H9 (cell line): ENCODE measurements around the gene LRRC15. TPM values are rescaled to one million over a fixed set of nuclear protein-coding genes. Genes with fewer than 3 reads are reported as not detected.

Experiments
- DNase-seq: peaks from one replicate; pipeline ENCODE4 v3.0.0-alpha.2; 2017
- H2AFZ ChIP-seq: one replicate; pipeline ENCODE4 v1.6.1; 2013; ENCODE audit warnings: mild to moderate bottlenecking, low read length, control low read depth, moderate library complexity
- H2AK5ac ChIP-seq: 2 replicates; pipeline ENCODE4 v1.6.1; 2013; ENCODE audit warnings: low read length, control low read depth, mixed read lengths; ENCODE audit not compliant: insufficient read length
- H2BK120ac ChIP-seq: one replicate; pipeline ENCODE4 v1.6.1; 2013; ENCODE audit warnings: low read depth, mild to moderate bottlenecking, low read length, control low read depth, inconsistent platforms; ENCODE audit not compliant: poor library complexity, severe bottlenecking
- H2BK12ac ChIP-seq: 2 replicates; pipeline ENCODE4 v1.6.1; 2013; ENCODE audit warnings: low read length, control low read depth, mixed read lengths, low read depth; ENCODE audit not compliant: insufficient read length
- H2BK15ac ChIP-seq: 2 replicates; pipeline ENCODE4 v1.6.1; 2013; ENCODE audit warnings: low read depth, low read length, control low read depth
- H2BK20ac ChIP-seq: one replicate; pipeline ENCODE4 v1.6.1; 2013; ENCODE audit warnings: low read depth, mild to moderate bottlenecking, low read length, control low read depth, inconsistent platforms; ENCODE audit not compliant: poor library complexity, severe bottlenecking
- H2BK5ac ChIP-seq: 2 replicates; pipeline ENCODE4 v1.6.1; 2013; ENCODE audit warnings: low read length, control low read depth, mixed read lengths; ENCODE audit not compliant: insufficient read length
- H3K14ac ChIP-seq: 2 replicates; pipeline ENCODE4 v1.6.1; 2013; ENCODE audit warnings: low read length, control low read depth; ENCODE audit not compliant: insufficient read depth
- H3K18ac ChIP-seq: 2 replicates; pipeline ENCODE4 v1.6.1; 2013; ENCODE audit warnings: low read depth, mild to moderate bottlenecking, mixed read lengths, low read length, control low read depth; ENCODE audit not compliant: insufficient read length
- H3K23ac ChIP-seq: 2 replicates; pipeline ENCODE4 v1.6.1; 2013; ENCODE audit warnings: low read length, control low read depth, mixed read lengths, low read depth; ENCODE audit not compliant: insufficient read length
- H3K23me2 ChIP-seq: 2 replicates; pipeline ENCODE4 v1.6.1; 2013; ENCODE audit warnings: low read depth, mild to moderate bottlenecking, mixed read lengths, low read length, control low read depth; ENCODE audit not compliant: insufficient read length, poor library complexity, severe bottlenecking
- H3K27ac ChIP-seq: 2 replicates; pipeline ENCODE4 v1.5.1; 2013; ENCODE audit warnings: low read length, control low read depth, mixed read lengths, low read depth; ENCODE audit not compliant: insufficient read length
- H3K27me3 ChIP-seq: 2 replicates; pipeline ENCODE4 v1.6.1; 2013; ENCODE audit warnings: low read length, control low read depth, inconsistent platforms; ENCODE audit not compliant: insufficient read depth
- H3K4ac ChIP-seq: 2 replicates; pipeline ENCODE4 v1.6.1; 2013; ENCODE audit warnings: low read depth, mild to moderate bottlenecking, control low read depth, inconsistent platforms, low read length, moderate library complexity
- H3K4me1 ChIP-seq: 2 replicates; pipeline ENCODE4 v1.6.1; 2013; ENCODE audit warnings: low read length, control low read depth, inconsistent platforms; ENCODE audit not compliant: insufficient read depth
- H3K4me2 ChIP-seq: 2 replicates; pipeline ENCODE4 v1.6.1; 2013; ENCODE audit warnings: low read length, control low read depth, mixed read lengths; ENCODE audit not compliant: insufficient read length, insufficient read depth
- H3K56ac ChIP-seq: 2 replicates; pipeline ENCODE4 v1.6.1; 2013; ENCODE audit warnings: low read depth, mild to moderate bottlenecking, mixed read lengths, low read length, control low read depth; ENCODE audit not compliant: insufficient read length
- H3K79me1 ChIP-seq: 2 replicates; pipeline ENCODE4 v1.6.1; 2013; ENCODE audit warnings: low read depth, mild to moderate bottlenecking, moderate library complexity, low read length, control low read depth, inconsistent platforms; ENCODE audit not compliant: insufficient read depth, poor library complexity, severe bottlenecking
- H3K79me2 ChIP-seq: 2 replicates; pipeline ENCODE4 v1.6.1; 2013; ENCODE audit warnings: low read length, control low read depth, inconsistent platforms; ENCODE audit not compliant: insufficient read depth
- H3K9ac ChIP-seq: 2 replicates; pipeline ENCODE4 v1.6.1; 2013; ENCODE audit warnings: low read length, control low read depth, mixed read lengths; ENCODE audit not compliant: insufficient read length; ENCODE audit errors: extremely low read depth
- H3K9me3 ChIP-seq: one replicate; pipeline ENCODE4 v1.6.1; 2013; ENCODE audit warnings: low read depth, low read length, inconsistent platforms; ENCODE audit not compliant: control insufficient read depth
- H3T11ph ChIP-seq: one replicate; pipeline ENCODE4 v1.6.1; 2013; ENCODE audit warnings: mild to moderate bottlenecking, low read length, control low read depth, inconsistent platforms
- H4K20me1 ChIP-seq: one replicate; pipeline ENCODE4 v1.6.1; 2013; ENCODE audit not compliant: control insufficient read depth, insufficient read length, insufficient read depth
- H4K5ac ChIP-seq: 2 replicates; pipeline ENCODE4 v1.6.1; 2013; ENCODE audit warnings: low read depth, mild to moderate bottlenecking, mixed read lengths, low read length, control low read depth; ENCODE audit not compliant: insufficient read length
- H4K8ac ChIP-seq: replicated peaks from 2 replicates; pipeline ENCODE4 v1.6.1; 2013; ENCODE audit warnings: low read length, control low read depth, mixed read lengths, low read depth; ENCODE audit not compliant: insufficient read length
- H4K91ac ChIP-seq: 2 replicates; pipeline ENCODE4 v1.6.1; 2013; ENCODE audit warnings: low read depth, mild to moderate bottlenecking, moderate library complexity, mixed read lengths, low read length, control low read depth; ENCODE audit not compliant: insufficient read length
- H3K27ac Mint-ChIP-seq, 3 experiments: 2 replicates in 2 of 3; 3 replicates in 1 of 3; pipeline ENCODE4 v1.8.0; 2020 to 2021; ENCODE audit warnings: mixed read lengths in 3 of 3, mild to moderate bottlenecking in 1 of 3, moderate library complexity in 1 of 3
- H3K27me3 Mint-ChIP-seq: 2 replicates; pipeline ENCODE4 v1.8.0; 2021; ENCODE audit warnings: low read depth, mild to moderate bottlenecking, moderate library complexity, mixed read lengths
- H3K36me3 Mint-ChIP-seq, 3 experiments: 2 replicates in 2 of 3; 3 replicates in 1 of 3; pipeline ENCODE4 v1.8.0; 2020 to 2021; ENCODE audit warnings: low read depth in 3 of 3, mixed read lengths in 3 of 3; ENCODE audit not compliant: insufficient read depth in 1 of 3
- H3K4me1 Mint-ChIP-seq, 2 experiments: 2 replicates each; pipeline ENCODE4 v1.8.0; 2020; ENCODE audit warnings: mixed read lengths in 2 of 2
- H3K4me3 Mint-ChIP-seq, 2 experiments: 2 replicates in 1 of 2; 3 replicates in 1 of 2; pipeline ENCODE4 v1.8.0; 2020 to 2021; ENCODE audit warnings: mild to moderate bottlenecking in 2 of 2, mixed read lengths in 2 of 2, moderate library complexity in 1 of 2
- H3K9me3 Mint-ChIP-seq, 2 experiments: 2 replicates in 1 of 2; 3 replicates in 1 of 2; pipeline ENCODE4 v1.8.0; 2020; ENCODE audit warnings: mild to moderate bottlenecking in 2 of 2, mixed read lengths in 2 of 2, moderate library complexity in 1 of 2
- WGBS: extraction: QIAGEN DNeasy Blood & Tissue Kit; methylation state at CpG from one replicate; pipeline ENCODE4 v1.1.7; 2013; ENCODE audit warnings: missing lambda C conversion rate, low lambda C conversion rate, mixed read lengths; ENCODE audit not compliant: insufficient read length; ENCODE audit errors: extremely low coverage; 5-methylcytosine and 5-hydroxymethylcytosine counted together
- total RNA-seq: library from RNA; stranded (reverse); gene quantifications from 2 replicates; pipeline ENCODE4 v1.2.1, GENCODE V29; 2021
- TF ChIP-seq, protein P1 (sequence below): fragments of 200-600 bp; sonication (generic); conservative IDR thresholded peaks from 3 replicates; pipeline ENCODE4 v1.8.0; 2021; ENCODE audit warnings: antibody characterized with exemption, mild to moderate bottlenecking

LRRC15 gene
- total RNA-seq, 1 experiment from 2014 or later = 0.07 TPM

DNA sequence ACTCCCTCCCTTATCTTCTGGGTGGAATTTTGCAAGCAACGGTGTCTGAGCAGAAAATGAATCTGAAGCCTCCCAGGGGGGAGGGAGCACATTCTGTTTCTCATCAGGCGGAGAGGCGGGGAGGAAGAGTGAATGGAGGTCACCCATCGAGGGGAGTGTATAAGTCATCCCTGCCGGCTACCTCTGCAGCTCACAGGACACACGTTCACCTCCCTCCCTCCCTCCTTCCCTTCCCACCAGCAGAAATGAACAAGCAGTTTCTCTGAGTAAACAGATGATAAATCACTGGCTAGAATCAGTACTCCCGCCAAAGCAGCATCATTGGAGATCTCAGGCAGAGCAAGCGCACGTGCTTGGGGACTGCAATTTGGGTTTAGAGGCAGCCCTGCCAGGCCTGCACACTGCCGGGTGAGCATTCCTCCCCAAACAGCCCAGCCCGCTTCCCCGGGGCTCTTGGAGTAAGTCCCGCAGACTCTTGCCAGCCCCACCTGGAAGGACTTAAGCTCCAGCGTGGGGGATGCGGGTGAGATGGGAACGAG is 56.7 kb downstream of the LRRC15 start:
- no peak overlapping the region for H3K4me2 ChIP-seq
- no peak overlapping the region for H2BK20ac ChIP-seq
- H4K91ac ChIP-seq = no peak overlapping the region
- Mint-ChIP-seq H3K27me3 (peaks cover 71% of the 10 kb centered on the region), H3K36me3 (peaks cover 5 to 6% (median 5%) of the 10 kb centered on the region in 3 experiments; a peak in 6 of 7 replicates), H3K9me3 (peaks cover 6% of the 10 kb centered on the region in 2 experiments), H3K4me3 (no peak overlapping the region; a peak in 1 of 5 replicates), H3K4me1 (peaks cover 51 to 52% of the 10 kb centered on the region in 2 experiments), H3K27ac (no peak overlapping the region)
- no peak overlapping the region for H3K27ac ChIP-seq
- no peaks in the 10 kb centered on the region for H3K9me3 ChIP-seq
- no peak overlapping the region for H2BK5ac ChIP-seq
- H3T11ph ChIP-seq = no peak overlapping the region
- peaks cover 3% of the 10 kb centered on the region; the same call in 1 of the 2 replicates for H3K27me3 ChIP-seq
- no peaks in the 10 kb centered on the region for H4K20me1 ChIP-seq
- H3K4me1 ChIP-seq = no peaks in the 10 kb centered on the region; the same call in none of the 2 replicates
- no peak overlapping the region for H4K5ac ChIP-seq
- H2BK12ac ChIP-seq = no peak overlapping the region
- no peak overlapping the region for H2AFZ ChIP-seq
- no peak overlapping the region for H3K56ac ChIP-seq
- no peak overlapping the region for H3K23ac ChIP-seq
- H2AK5ac ChIP-seq = no peak overlapping the region
- no peak overlapping the region for H2BK120ac ChIP-seq
- WGBS = no CpG with 5 or more reads among the region's 16 CpGs
- H3K79me2 ChIP-seq = no peaks in the 10 kb centered on the region
- H3K23me2 ChIP-seq = no peaks in the 10 kb centered on the region
- no peak overlapping the region for H3K9ac ChIP-seq
- H3K14ac ChIP-seq = no peak overlapping the region
- H3K79me1 ChIP-seq = no peaks in the 10 kb centered on the region
- TF ChIP-seq, protein P1, sequence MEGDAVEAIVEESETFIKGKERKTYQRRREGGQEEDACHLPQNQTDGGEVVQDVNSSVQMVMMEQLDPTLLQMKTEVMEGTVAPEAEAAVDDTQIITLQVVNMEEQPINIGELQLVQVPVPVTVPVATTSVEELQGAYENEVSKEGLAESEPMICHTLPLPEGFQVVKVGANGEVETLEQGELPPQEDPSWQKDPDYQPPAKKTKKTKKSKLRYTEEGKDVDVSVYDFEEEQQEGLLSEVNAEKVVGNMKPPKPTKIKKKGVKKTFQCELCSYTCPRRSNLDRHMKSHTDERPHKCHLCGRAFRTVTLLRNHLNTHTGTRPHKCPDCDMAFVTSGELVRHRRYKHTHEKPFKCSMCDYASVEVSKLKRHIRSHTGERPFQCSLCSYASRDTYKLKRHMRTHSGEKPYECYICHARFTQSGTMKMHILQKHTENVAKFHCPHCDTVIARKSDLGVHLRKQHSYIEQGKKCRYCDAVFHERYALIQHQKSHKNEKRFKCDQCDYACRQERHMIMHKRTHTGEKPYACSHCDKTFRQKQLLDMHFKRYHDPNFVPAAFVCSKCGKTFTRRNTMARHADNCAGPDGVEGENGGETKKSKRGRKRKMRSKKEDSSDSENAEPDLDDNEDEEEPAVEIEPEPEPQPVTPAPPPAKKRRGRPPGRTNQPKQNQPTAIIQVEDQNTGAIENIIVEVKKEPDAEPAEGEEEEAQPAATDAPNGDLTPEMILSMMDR = no peak
- H4K8ac ChIP-seq = no peak overlapping the region
- no peak overlapping the region for H3K4ac ChIP-seq
- H3K18ac ChIP-seq = no peak overlapping the region
- no peak for DNase-seq
- H2BK15ac ChIP-seq = no peak overlapping the region
